Panc1 (cell line): ENCODE results near the gene DESI1. TPM values are rescaled to one million over a fixed set of nuclear protein-coding genes. Genes with fewer than 3 reads are reported as not detected.
A peak's percentile ranks its signal among the peaks of the same experiment; 100 is the strongest.

Experiments
- ATAC-seq: fragments of 200-7000 bp; cut with Tn5 transposase; 2 replicates; pipeline ENCODE4 v1.9.1; 2020; ENCODE audit warnings: mild to moderate bottlenecking, moderate library complexity
- BruUV-seq: library from RNA; stranded (reverse); fragments of 400-500 nt; replicated peaks from 2 replicates; lab custom pipeline; 2021; lab: Mats Ljungman, UMichigan
- CTCF ChIA-PET: fragments of 300-600 bp; sonication (Branson Sonifier 250); formaldehyde crosslinking; loops from one replicate; lab custom pipeline; 2022; ENCODE audit warnings: antibody characterized with exemption; lab: Charles Lee
- POLR2A ChIA-PET: fragments of 300-600 bp; sonication (Branson Sonifier 250); formaldehyde crosslinking; loops from one replicate; lab custom pipeline; 2022; ENCODE audit warnings: antibody characterized with exemption; lab: Charles Lee
- DNase-seq: peaks from one replicate; pipeline ENCODE4 v3.0.0-alpha.2; 2010; ENCODE audit warnings: low read depth, low spot score
- H3K27ac ChIP-seq: 2 replicates; pipeline ENCODE4 v1.5.1; 2011; ENCODE audit warnings: mild to moderate bottlenecking, low read length, inconsistent platforms
- H3K27me3 ChIP-seq: fragments of 200-500 bp; sonication (Bioruptor generic); 2 replicates; pipeline ENCODE4 v1.6.0; 2014; ENCODE audit warnings: low read length, inconsistent platforms; ENCODE audit not compliant: control insufficient read depth, insufficient read depth
- H3K36me3 ChIP-seq: fragments of 200-500 bp; sonication (Bioruptor generic); 2 replicates; pipeline ENCODE4 v1.5.1; 2014; ENCODE audit warnings: inconsistent platforms, mild to moderate bottlenecking, low read length, moderate library complexity; ENCODE audit not compliant: control insufficient read depth, insufficient read depth
- H3K4me1 ChIP-seq: 2 replicates; pipeline ENCODE4 v1.5.1; 2011; ENCODE audit warnings: inconsistent platforms, mild to moderate bottlenecking, low read length, moderate library complexity; ENCODE audit not compliant: control insufficient read depth, insufficient read depth
- H3K4me3 ChIP-seq, 2 experiments: 2 replicates each; pipeline ENCODE4 v1.5.1; 2011 to 2012; ENCODE audit warnings: low read depth in 2 of 2, low read length in 2 of 2, mild to moderate bottlenecking in 2 of 2, inconsistent platforms in 1 of 2, moderate library complexity in 1 of 2
- H3K9me3 ChIP-seq: fragments of 200-500 bp; sonication (Bioruptor generic); 2 replicates; pipeline ENCODE4 v1.5.1; 2014; ENCODE audit warnings: low read depth, mild to moderate bottlenecking, inconsistent platforms, low read length, moderate library complexity; ENCODE audit not compliant: control insufficient read depth, insufficient read depth
- POLR2AphosphoS5 ChIP-seq: IDR thresholded peaks from 2 replicates; pipeline ENCODE4 v1.6.1; 2012; ENCODE audit warnings: mild to moderate bottlenecking, low read depth, low read length, moderate library complexity
- REST ChIP-seq, 2 experiments: IDR thresholded peaks; 2 replicates each; pipeline ENCODE4 v1.6.1; 2011 to 2012; ENCODE audit warnings: low read depth in 2 of 2, control low read depth in 1 of 2, low read length in 1 of 2, mild to moderate bottlenecking in 1 of 2, moderate library complexity in 1 of 2; ENCODE audit not compliant: insufficient read depth in 1 of 2
- SIN3A ChIP-seq: IDR thresholded peaks from 2 replicates; pipeline ENCODE4 v1.6.1; 2012; ENCODE audit warnings: low read depth, mild to moderate bottlenecking, low read length, moderate library complexity, borderline replicate concordance; ENCODE audit not compliant: insufficient read depth
- TCF7L2 ChIP-seq: IDR thresholded peaks from 2 replicates; pipeline ENCODE4 v1.6.1; 2011; ENCODE audit warnings: mild to moderate bottlenecking, low read depth, low read length, inconsistent platforms
- in situ Hi-C: cut with HindIII; loops from 2 replicates; pipeline ENCODE4 v1.10.0; 2016; ENCODE audit warnings: low sequenced_read_pairs, low pct_unique_long_range_greater_than_20kb
- intact Hi-C: fragments of 100-400 bp; cut with micrococcal nuclease; formaldehyde crosslinking; loops from one replicate; pipeline ENCODE4 v1.10.0; 2022; ENCODE audit not compliant: unreplicated experiment
- total RNA-seq: library from RNA; stranded (reverse); gene quantifications from one replicate; pipeline ENCODE4 v1.2.1, GENCODE V29; 2021; ENCODE audit not compliant: unreplicated experiment
- TF ChIP-seq, protein P1 (sequence below): fragments of 450-650 bp; IDR thresholded peaks from 2 replicates; pipeline ENCODE4 v1.5.1; 2017; ENCODE audit warnings: mild to moderate bottlenecking

DESI1 gene
- total RNA-seq, 1 experiment from 2014 or later: 33.5 TPM

- TF ChIP-seq SIN3A (no peak), TCF7L2 (no peak), POLR2AphosphoS5 (no peak), REST (IDR thresholded peaks at IDR 0.05; ENCODE audit: insufficient read depth in 1 of 2, low read depth in 2 of 2, low read length in 1 of 2) (no peak)
- TF ChIP-seq, protein P1, sequence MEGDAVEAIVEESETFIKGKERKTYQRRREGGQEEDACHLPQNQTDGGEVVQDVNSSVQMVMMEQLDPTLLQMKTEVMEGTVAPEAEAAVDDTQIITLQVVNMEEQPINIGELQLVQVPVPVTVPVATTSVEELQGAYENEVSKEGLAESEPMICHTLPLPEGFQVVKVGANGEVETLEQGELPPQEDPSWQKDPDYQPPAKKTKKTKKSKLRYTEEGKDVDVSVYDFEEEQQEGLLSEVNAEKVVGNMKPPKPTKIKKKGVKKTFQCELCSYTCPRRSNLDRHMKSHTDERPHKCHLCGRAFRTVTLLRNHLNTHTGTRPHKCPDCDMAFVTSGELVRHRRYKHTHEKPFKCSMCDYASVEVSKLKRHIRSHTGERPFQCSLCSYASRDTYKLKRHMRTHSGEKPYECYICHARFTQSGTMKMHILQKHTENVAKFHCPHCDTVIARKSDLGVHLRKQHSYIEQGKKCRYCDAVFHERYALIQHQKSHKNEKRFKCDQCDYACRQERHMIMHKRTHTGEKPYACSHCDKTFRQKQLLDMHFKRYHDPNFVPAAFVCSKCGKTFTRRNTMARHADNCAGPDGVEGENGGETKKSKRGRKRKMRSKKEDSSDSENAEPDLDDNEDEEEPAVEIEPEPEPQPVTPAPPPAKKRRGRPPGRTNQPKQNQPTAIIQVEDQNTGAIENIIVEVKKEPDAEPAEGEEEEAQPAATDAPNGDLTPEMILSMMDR: no peak
Measured at GRCh38 chr22:41598891-41599635, 21.8 kb downstream of the DESI1 start.

DNA sequence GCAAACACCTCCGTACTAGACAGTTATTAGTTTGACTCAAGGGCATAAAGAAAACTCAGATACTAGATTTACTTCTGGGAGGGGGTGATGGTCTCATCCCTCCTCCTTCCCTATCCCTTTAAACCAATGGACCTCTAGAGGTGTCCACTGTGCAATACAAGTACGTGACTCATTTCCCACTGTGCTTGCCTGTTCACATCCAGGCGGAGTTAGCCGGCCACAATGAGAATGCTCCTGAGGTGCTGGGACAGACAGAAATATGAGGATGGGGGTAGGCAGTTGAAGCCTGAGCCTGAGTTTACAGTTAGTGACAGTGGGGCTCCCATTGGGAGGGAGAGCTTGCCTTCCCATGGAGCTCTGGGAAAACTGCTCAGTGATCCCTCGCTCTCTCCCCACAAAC lies 22.8 kb downstream of the DESI1 start:
- intact Hi-C loops: no loop called here

More at GRCh38 chr22:41598891-41599635, 21.8 kb downstream of the DESI1 start:
- ChIA-PET POLR2A (no interaction called here), CTCF (no interaction called here)
- BruUV-seq: no TSS peak
- H3K4me3 ChIP-seq: no peak overlapping the region
- in situ Hi-C loops (no loop called here), intact Hi-C loops (no loop called here)
- no peak for DNase-seq
- ATAC-seq: no peak
- no peak overlapping the region for H3K27ac ChIP-seq
- H3K27me3 ChIP-seq: no peaks in the 10 kb centered on the region
- H3K36me3 ChIP-seq: no peaks in the 10 kb centered on the region
- peaks cover 3% of the 10 kb centered on the region for H3K4me1 ChIP-seq
- H3K9me3 ChIP-seq: no peaks in the 10 kb centered on the region

More for the DNA sequence above, 22.8 kb downstream of the DESI1 start:
- BruUV-seq: no TSS peak
- POLR2A ChIA-PET: no interaction called here
- H3K4me1 ChIP-seq: peaks cover 3% of the 10 kb centered on the region
- TF ChIP-seq SIN3A (no peak), REST (IDR thresholded peaks at IDR 0.05; ENCODE audit: insufficient read depth in 1 of 2, low read depth in 2 of 2, low read length in 1 of 2) (no peak), TCF7L2 (no peak), POLR2AphosphoS5 (no peak)
- TF ChIP-seq, protein P1: no peak
- CTCF ChIA-PET: interaction anchor here (0.7 kb wide), 1 partner anchor 38 kb away, joined by 4 read pairs; the partner anchor contains the start of gene CSDC2
- no peak for DNase-seq
- no peak overlapping the region for H3K27ac ChIP-seq
- peak; percentile 42; the same call in 1 of the 2 replicates for ATAC-seq
- in situ Hi-C loops: no loop called here
- no peaks in the 10 kb centered on the region for H3K9me3 ChIP-seq
- no peaks in the 10 kb centered on the region for H3K27me3 ChIP-seq
- H3K36me3 ChIP-seq: no peaks in the 10 kb centered on the region
- H3K4me3 ChIP-seq: no peak overlapping the region
